Stimulated activated CD8-positive, alpha-beta memory T cell treated with anti-CD3 and anti-CD28 coated beads, Interleukin-7, amount 100 ng/mL, for 4 hours (primary cell): ENCODE data around the gene ANKS1B.
"Not testable (repeated sequence)": the region's sequence is repeated elsewhere in the genome, so short reads cannot be mapped to it uniquely, and the experiment has no call there.

Source experiments
- DNase-seq, 2 donors: peaks; one replicate each; pipeline ENCODE4 v3.0.0-alpha.2; 2020; ENCODE audit warnings: low read depth in 2 of 2

The ANKS1B gene

GRCh38 chr12:98883231-98883630 is 1101.5 kb downstream of the ANKS1B start:
- no peak for DNase-seq

GRCh38 chr12:98882526-98882925 is 1102.2 kb downstream of the ANKS1B start:
- DNase-seq: no peak

GRCh38 chr12:98873776-98874175 is 1111.0 kb downstream of the ANKS1B start:
- DNase-seq: no peak

- no peak for DNase-seq
These were observed 1114.2 kb downstream of the ANKS1B start for GRCh38 chr12:98870504-98870903.

GRCh38 chr12:98869886-98870503 is 1114.7 kb downstream of the ANKS1B start:
- DNase-seq: no peak

- DNase-seq: no peak
These were observed 1116.2 kb downstream of the ANKS1B start for GRCh38 chr12:98868538-98868937.

- no peak for DNase-seq
These were observed 1116.7 kb downstream of the ANKS1B start for GRCh38 chr12:98868076-98868475.

- DNase-seq: no peak
These were observed 1120.4 kb downstream of the ANKS1B start for GRCh38 chr12:98864363-98864762.

- DNase-seq: no peak
These were observed 1121.6 kb downstream of the ANKS1B start for GRCh38 chr12:98863167-98863566.

GRCh38 chr12:98861251-98861650 is 1123.5 kb downstream of the ANKS1B start:
- no peak for DNase-seq

- no peak for DNase-seq
These were observed 1127.7 kb downstream of the ANKS1B start for GRCh38 chr12:98856897-98857540.

- DNase-seq: no peak
These were observed 1132.6 kb downstream of the ANKS1B start for GRCh38 chr12:98852181-98852580.

- DNase-seq: no peak
These were observed 1137.5 kb downstream of the ANKS1B start for GRCh38 chr12:98847242-98847641.

- DNase-seq: no peak
These were observed 1138.8 kb downstream of the ANKS1B start for GRCh38 chr12:98845957-98846356.

GRCh38 chr12:98840325-98840724 is 1144.4 kb downstream of the ANKS1B start:
- DNase-seq: no peak

GRCh38 chr12:98838231-98838647 is 1146.5 kb downstream of the ANKS1B start:
- no peak for DNase-seq

- DNase-seq: not testable (repeated sequence)
These were observed 1147.5 kb downstream of the ANKS1B start for GRCh38 chr12:98837134-98837752.

- no peak for DNase-seq
These were observed 1154.1 kb downstream of the ANKS1B start for GRCh38 chr12:98830657-98831056.

GRCh38 chr12:98828802-98829600 is 1155.7 kb downstream of the ANKS1B start:
- no peak for DNase-seq

- DNase-seq: no peak
These were observed 1161.7 kb downstream of the ANKS1B start for GRCh38 chr12:98823012-98823411.

- DNase-seq: no peak
These were observed 1162.9 kb downstream of the ANKS1B start for GRCh38 chr12:98821866-98822265.

GRCh38 chr12:98821232-98821631 is 1163.5 kb downstream of the ANKS1B start:
- DNase-seq: no peak
